Raji (cell line): Measurements from ENCODE around the gene CDC14A.

Experiments used
- POLR2A ChIP-seq: IDR thresholded peaks from 2 replicates; pipeline ENCODE4 v1.6.1; 2011; ENCODE audit warnings: low read depth, low read length, control low read depth; ENCODE audit not compliant: insufficient read depth

The CDC14A gene

GRCh38 chr1:100543640-100544039 lies 191.3 kb downstream of the CDC14A start:
- TF ChIP-seq POLR2A, result no peak

GRCh38 chr1:100544791-100545190 lies 192.5 kb downstream of the CDC14A start:
- no peak for TF ChIP-seq POLR2A

- TF ChIP-seq POLR2A, result no peak
These were observed 193.5 kb downstream of the CDC14A start for GRCh38 chr1:100545855-100546254.

GRCh38 chr1:100552031-100552430 lies 199.7 kb downstream of the CDC14A start:
- no peak for TF ChIP-seq POLR2A

GRCh38 chr1:100552922-100553321 lies 200.6 kb downstream of the CDC14A start:
- TF ChIP-seq POLR2A, result no peak

GRCh38 chr1:100556181-100556580 lies 203.9 kb downstream of the CDC14A start:
- TF ChIP-seq POLR2A, result no peak

- TF ChIP-seq POLR2A, result no peak
These were observed 204.8 kb downstream of the CDC14A start for GRCh38 chr1:100556925-100557605.

GRCh38 chr1:100557606-100557953 lies 205.3 kb downstream of the CDC14A start:
- TF ChIP-seq POLR2A, result no peak

- TF ChIP-seq POLR2A, result no peak
These were observed 213.2 kb downstream of the CDC14A start for GRCh38 chr1:100565533-100565932.

- TF ChIP-seq POLR2A, result no peak
These were observed 213.8 kb downstream of the CDC14A start for GRCh38 chr1:100565937-100566699.

- no peak for TF ChIP-seq POLR2A
These were observed 214.8 kb downstream of the CDC14A start for GRCh38 chr1:100567062-100567461.
